PC-9 (cell line): ENCODE results near the gene CARD11. TPM values are rescaled to one million over a fixed set of nuclear protein-coding genes. Genes with fewer than 3 reads are reported as not detected.

ENCODE experiments used
- BruUV-seq: library from RNA; stranded (reverse); fragments of 400-500 nt; replicated peaks from 2 replicates; lab custom pipeline; 2021; lab: Mats Ljungman, UMichigan
- CTCF ChIA-PET: fragments of 300-600 bp; sonication (Branson Sonifier 250); formaldehyde crosslinking; loops from one replicate; lab custom pipeline; 2022; ENCODE audit warnings: antibody characterized with exemption; lab: Charles Lee
- POLR2A ChIA-PET: fragments of 300-600 bp; sonication (Branson Sonifier 250); formaldehyde crosslinking; loops from one replicate; lab custom pipeline; 2022; ENCODE audit warnings: antibody characterized with exemption; ENCODE audit not compliant: unreplicated experiment; lab: Charles Lee
- DNase-seq, 2 experiments: peaks; one replicate each; pipeline versions ENCODE4 v3.0.0 to v3.0.0-alpha.2; 2015 to 2022; ENCODE audit warnings: mixed read lengths in 1 of 2
- H2AFZ ChIP-seq: fragments of 200-600 bp; sonication (generic); 2 replicates; pipeline ENCODE4 v1.8.1; 2017; ENCODE audit warnings: antibody characterized with exemption
- H3F3A ChIP-seq: fragments of 200-600 bp; sonication (generic); 2 replicates; pipeline ENCODE4 v1.8.1; 2017; ENCODE audit warnings: antibody characterized with exemption, mild to moderate bottlenecking, low read depth; ENCODE audit not compliant: insufficient read depth
- H3K27ac ChIP-seq: fragments of 200-600 bp; sonication (generic); 2 replicates; pipeline ENCODE4 v1.6.1; 2016; ENCODE audit warnings: mixed run types
- H3K27me3 ChIP-seq: fragments of 200-600 bp; sonication (generic); 2 replicates; pipeline ENCODE4 v1.6.1; 2016; ENCODE audit warnings: low read depth, mixed run types; ENCODE audit not compliant: insufficient read depth
- H3K36me3 ChIP-seq: fragments of 200-600 bp; sonication (generic); 2 replicates; pipeline ENCODE4 v1.6.1; 2016; ENCODE audit warnings: low read depth, mixed run types
- H3K4me1 ChIP-seq: fragments of 200-600 bp; sonication (generic); replicated peaks from 2 replicates; pipeline ENCODE4 v1.6.1; 2016; ENCODE audit warnings: mixed run types; ENCODE audit not compliant: insufficient read depth
- H3K4me2 ChIP-seq: fragments of 200-600 bp; sonication (generic); 2 replicates; pipeline ENCODE4 v1.6.1; 2017; ENCODE audit warnings: mixed run types
- H3K4me3 ChIP-seq: fragments of 200-600 bp; sonication (generic); 2 replicates; pipeline ENCODE4 v1.6.1; 2016; ENCODE audit warnings: mixed run types
- H3K79me2 ChIP-seq: fragments of 200-600 bp; sonication (generic); 2 replicates; pipeline ENCODE4 v1.6.1; 2017; ENCODE audit warnings: low read depth, mixed run types
- H3K9me2 ChIP-seq: fragments of 200-600 bp; sonication (generic); 2 replicates; pipeline ENCODE4 v1.8.1; 2017; ENCODE audit warnings: mild to moderate bottlenecking; ENCODE audit not compliant: insufficient read depth
- H3K9me3 ChIP-seq: fragments of 200-600 bp; sonication (generic); 2 replicates; pipeline ENCODE4 v1.8.1; 2016; ENCODE audit warnings: low read depth; ENCODE audit not compliant: insufficient read depth
- H4K20me1 ChIP-seq: fragments of 200-600 bp; sonication (generic); 2 replicates; pipeline ENCODE4 v1.8.1; 2017; ENCODE audit not compliant: insufficient read depth
- EZH2 ChIP-seq: fragments of 200-600 bp; sonication (generic); IDR thresholded peaks from 2 replicates; pipeline ENCODE4 v1.8.0; 2017; ENCODE audit warnings: antibody characterized with exemption, low read depth
- intact Hi-C: fragments of 100-400 bp; cut with micrococcal nuclease; formaldehyde crosslinking; loops from one replicate; pipeline ENCODE4 v1.10.0; 2022; ENCODE audit not compliant: unreplicated experiment
- total RNA-seq: library from RNA; stranded (reverse); gene quantifications from 2 replicates; pipeline ENCODE4 v1.2.3, GENCODE V29; 2021
- TF ChIP-seq, protein P1 (sequence below): fragments of 200-600 bp; sonication (generic); conservative IDR thresholded peaks from 2 replicates; pipeline ENCODE4 v1.6.1; 2017; ENCODE audit warnings: mixed run types, antibody characterized with exemption, mild to moderate bottlenecking, moderate library complexity

The CARD11 gene
- total RNA-seq, 1 experiment from 2014 or later = 62.6 TPM

DNA sequence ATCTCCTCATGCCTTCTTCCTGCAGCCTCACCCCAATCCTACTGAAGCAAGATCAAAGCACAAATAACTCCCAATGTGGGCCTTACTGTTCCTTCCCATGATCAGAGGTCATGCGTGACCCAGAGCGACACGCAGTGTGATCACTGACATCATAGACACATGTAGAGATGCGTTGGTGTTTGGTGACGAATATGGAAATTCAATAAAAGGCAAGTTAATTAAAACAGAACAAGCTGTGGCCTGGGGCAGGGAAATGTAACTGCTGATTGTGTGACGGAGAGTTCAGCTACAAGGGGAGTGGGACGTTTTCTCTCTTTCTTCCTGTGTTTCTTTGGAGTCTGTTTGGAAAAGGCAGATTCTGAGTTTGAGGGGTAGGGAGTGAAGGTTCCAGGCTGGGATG, 34.8 kb upstream of the CARD11 start:
- CTCF ChIA-PET = no interaction called here
- no peak overlapping the region for H2AFZ ChIP-seq
- no peak overlapping the region for H3K4me2 ChIP-seq
- intact Hi-C loops = no loop called here
- no peaks in the 10 kb centered on the region for H3K4me1 ChIP-seq
- H3K36me3 ChIP-seq = no peaks in the 10 kb centered on the region
- TF ChIP-seq, protein P1, sequence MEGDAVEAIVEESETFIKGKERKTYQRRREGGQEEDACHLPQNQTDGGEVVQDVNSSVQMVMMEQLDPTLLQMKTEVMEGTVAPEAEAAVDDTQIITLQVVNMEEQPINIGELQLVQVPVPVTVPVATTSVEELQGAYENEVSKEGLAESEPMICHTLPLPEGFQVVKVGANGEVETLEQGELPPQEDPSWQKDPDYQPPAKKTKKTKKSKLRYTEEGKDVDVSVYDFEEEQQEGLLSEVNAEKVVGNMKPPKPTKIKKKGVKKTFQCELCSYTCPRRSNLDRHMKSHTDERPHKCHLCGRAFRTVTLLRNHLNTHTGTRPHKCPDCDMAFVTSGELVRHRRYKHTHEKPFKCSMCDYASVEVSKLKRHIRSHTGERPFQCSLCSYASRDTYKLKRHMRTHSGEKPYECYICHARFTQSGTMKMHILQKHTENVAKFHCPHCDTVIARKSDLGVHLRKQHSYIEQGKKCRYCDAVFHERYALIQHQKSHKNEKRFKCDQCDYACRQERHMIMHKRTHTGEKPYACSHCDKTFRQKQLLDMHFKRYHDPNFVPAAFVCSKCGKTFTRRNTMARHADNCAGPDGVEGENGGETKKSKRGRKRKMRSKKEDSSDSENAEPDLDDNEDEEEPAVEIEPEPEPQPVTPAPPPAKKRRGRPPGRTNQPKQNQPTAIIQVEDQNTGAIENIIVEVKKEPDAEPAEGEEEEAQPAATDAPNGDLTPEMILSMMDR = no peak
- no peak for TF ChIP-seq EZH2
- no peak for DNase-seq
- no peak overlapping the region for H3K4me3 ChIP-seq
- H3K27me3 ChIP-seq = no peaks in the 10 kb centered on the region
- H3F3A ChIP-seq = no peaks in the 10 kb centered on the region
- POLR2A ChIA-PET = no interaction called here
- no peaks in the 10 kb centered on the region for H3K79me2 ChIP-seq
- no peaks in the 10 kb centered on the region for H4K20me1 ChIP-seq
- no TSS peak for BruUV-seq
- H3K27ac ChIP-seq = no peak overlapping the region
- H3K9me2 ChIP-seq = no peaks in the 10 kb centered on the region
- H3K9me3 ChIP-seq = no peaks in the 10 kb centered on the region

DNA sequence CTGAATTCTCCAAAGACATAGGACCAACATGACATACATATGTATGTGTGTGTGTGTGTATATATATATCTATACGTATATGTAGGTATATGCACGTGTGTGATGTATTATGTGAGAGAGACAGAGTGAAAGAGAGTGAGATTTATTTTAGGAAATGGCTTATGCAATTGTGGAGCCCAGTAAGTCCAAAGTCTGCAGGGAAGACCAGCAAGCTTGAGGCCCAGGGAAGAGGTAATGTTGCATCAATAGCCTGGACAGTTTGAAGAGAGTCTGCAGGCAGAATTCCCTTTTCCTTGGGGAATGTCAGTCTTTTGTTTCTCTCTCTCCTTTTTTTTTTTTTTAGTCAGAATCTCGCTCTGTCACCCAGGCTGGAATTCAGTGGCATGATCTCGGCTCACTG, 33.0 kb upstream of the CARD11 start:
- ChIA-PET CTCF (no interaction called here), POLR2A (no interaction called here)
- Histone ChIP-seq H3K4me1 (no peaks in the 10 kb centered on the region), H3K36me3 (no peaks in the 10 kb centered on the region), H3K9me3 (no peaks in the 10 kb centered on the region), H3K4me3 (no peak overlapping the region), H3K79me2 (no peaks in the 10 kb centered on the region), H3K27me3 (no peaks in the 10 kb centered on the region), H2AFZ (no peak overlapping the region), H4K20me1 (no peaks in the 10 kb centered on the region), H3K4me2 (no peak overlapping the region), H3K9me2 (no peaks in the 10 kb centered on the region), H3F3A (no peaks in the 10 kb centered on the region), H3K27ac (no peak overlapping the region)
- TF ChIP-seq EZH2 = no peak
- TF ChIP-seq, protein P1 = no peak
- DNase-seq = no peak
- intact Hi-C loops = no loop called here
- no TSS peak for BruUV-seq

DNA sequence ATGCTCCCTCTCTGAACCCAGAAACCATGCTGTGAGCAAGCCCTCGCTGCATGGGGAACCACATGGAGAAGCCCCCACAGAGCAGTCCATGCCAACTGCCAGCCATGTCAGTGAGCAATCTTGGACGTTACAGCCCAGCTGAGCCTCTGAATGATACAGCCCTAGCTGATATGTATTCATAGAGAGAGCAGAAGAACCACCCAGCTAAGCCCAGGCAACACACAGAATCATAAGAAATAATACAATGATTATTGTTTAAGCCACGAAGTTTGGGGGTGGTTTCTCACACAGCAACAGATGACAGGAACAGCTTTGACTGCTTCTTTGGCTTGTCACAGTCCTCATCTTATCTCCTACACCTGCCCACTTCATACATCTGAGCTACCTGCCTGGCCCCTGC, 32.5 kb upstream of the CARD11 start:
- no peaks in the 10 kb centered on the region for H3K36me3 ChIP-seq
- H3K9me3 ChIP-seq = 0 out of 2 replicates have a peak, but pooled peaks cover 4% of the 10 kb centered on the region
- no peak overlapping the region for H2AFZ ChIP-seq
- H3K4me3 ChIP-seq = no peak overlapping the region
- no peak for DNase-seq
- no peaks in the 10 kb centered on the region for H3K27me3 ChIP-seq
- no peak overlapping the region for H3K4me2 ChIP-seq
- no peak for TF ChIP-seq EZH2
- TF ChIP-seq, protein P1 = no peak
- H4K20me1 ChIP-seq = no peaks in the 10 kb centered on the region
- ChIA-PET CTCF (no interaction called here), POLR2A (no interaction called here)
- H3K79me2 ChIP-seq = no peaks in the 10 kb centered on the region
- H3K27ac ChIP-seq = no peak overlapping the region
- H3K4me1 ChIP-seq = no peaks in the 10 kb centered on the region
- H3F3A ChIP-seq = no peaks in the 10 kb centered on the region
- no peaks in the 10 kb centered on the region for H3K9me2 ChIP-seq
- BruUV-seq = no TSS peak
- intact Hi-C loops = no loop called here
